22Rv1 (cell line): ENCODE data around the gene PCDHA6.

Experiments used
- ZFX ChIP-seq: fragments of 450-650 bp; IDR thresholded peaks from 2 replicates; pipeline ENCODE4 v1.6.1; 2017; ENCODE audit warnings: antibody characterized with exemption, borderline replicate concordance
- TF ChIP-seq, protein P1 (sequence below): fragments of 450-650 bp; IDR thresholded peaks from 2 replicates; pipeline ENCODE4 v1.5.1; 2017; ENCODE audit warnings: mild to moderate bottlenecking

DNA sequence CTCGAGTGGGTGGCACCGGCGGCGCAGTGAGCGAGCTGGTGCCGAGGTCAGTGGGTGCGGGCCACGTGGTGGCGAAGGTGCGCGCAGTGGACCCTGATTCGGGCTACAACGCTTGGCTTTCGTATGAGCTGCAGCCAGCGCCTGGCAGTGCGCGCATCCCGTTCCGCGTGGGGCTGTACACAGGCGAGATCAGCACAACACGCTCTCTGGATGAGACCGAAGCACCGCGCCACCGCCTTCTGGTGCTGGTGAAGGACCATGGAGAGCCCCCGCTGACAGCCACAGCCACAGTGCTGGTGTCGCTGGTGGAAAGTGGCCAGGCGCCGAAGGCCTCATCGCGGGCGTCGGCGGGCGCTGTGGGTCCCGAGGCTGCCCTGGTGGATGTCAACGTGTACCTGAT, 4.3 kb upstream of the PCDHA6 start:
- TF ChIP-seq, protein P1, sequence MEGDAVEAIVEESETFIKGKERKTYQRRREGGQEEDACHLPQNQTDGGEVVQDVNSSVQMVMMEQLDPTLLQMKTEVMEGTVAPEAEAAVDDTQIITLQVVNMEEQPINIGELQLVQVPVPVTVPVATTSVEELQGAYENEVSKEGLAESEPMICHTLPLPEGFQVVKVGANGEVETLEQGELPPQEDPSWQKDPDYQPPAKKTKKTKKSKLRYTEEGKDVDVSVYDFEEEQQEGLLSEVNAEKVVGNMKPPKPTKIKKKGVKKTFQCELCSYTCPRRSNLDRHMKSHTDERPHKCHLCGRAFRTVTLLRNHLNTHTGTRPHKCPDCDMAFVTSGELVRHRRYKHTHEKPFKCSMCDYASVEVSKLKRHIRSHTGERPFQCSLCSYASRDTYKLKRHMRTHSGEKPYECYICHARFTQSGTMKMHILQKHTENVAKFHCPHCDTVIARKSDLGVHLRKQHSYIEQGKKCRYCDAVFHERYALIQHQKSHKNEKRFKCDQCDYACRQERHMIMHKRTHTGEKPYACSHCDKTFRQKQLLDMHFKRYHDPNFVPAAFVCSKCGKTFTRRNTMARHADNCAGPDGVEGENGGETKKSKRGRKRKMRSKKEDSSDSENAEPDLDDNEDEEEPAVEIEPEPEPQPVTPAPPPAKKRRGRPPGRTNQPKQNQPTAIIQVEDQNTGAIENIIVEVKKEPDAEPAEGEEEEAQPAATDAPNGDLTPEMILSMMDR, result no peak
- TF ChIP-seq ZFX, result no peak
